Measurements from ENCODE around the gene PGAP1. TPM values are rescaled to one million over a fixed set of nuclear protein-coding genes. Genes with fewer than 3 reads are reported as not detected.

PGAP1 gene
- total and polyA plus RNA-seq, 10 of the 15 experiments (the other 5 are each of a cell fraction or from before 2014, with no cell fraction given), result 0.75 to 4.7 (median 3.0) TPM

- BruUV-seq (replicated peaks), result no TSS peak
Measured at GRCh38 chr2:196840171-196840570, 86.3 kb downstream of the PGAP1 start.

GRCh38 chr2:196839574-196839973 is 86.9 kb downstream of the PGAP1 start:
- no peaks in the 10 kb centered on the region; a peak in 1 of 4 replicates for H3K36me3 ChIP-seq (ENCODE audit: control insufficient read depth in 2 of 2, insufficient read depth in 2 of 2, low read length in 1 of 2)
- FAIRE-seq (no peak), DNase-seq (ENCODE audit: low read depth, low spot score) (no peak), ATAC-seq (no peak)
- no peaks in the 10 kb centered on the region for H4K20me1 ChIP-seq (ENCODE audit: control insufficient read depth, insufficient read depth)
- H3K9ac ChIP-seq (ENCODE audit: control insufficient read depth, insufficient read depth, low read length), result no peak overlapping the region
- no peak overlapping the region for H3K27ac ChIP-seq (ENCODE audit: control insufficient read depth, insufficient read depth)
- H3K79me2 ChIP-seq (ENCODE audit: control insufficient read depth, insufficient read depth, low read length), result no peaks in the 10 kb centered on the region
- 96% methylated on average over 2 of the region's 2 CpGs for WGBS (ENCODE audit: insufficient coverage, insufficient replicate concordance, low lambda C conversion rate, missing lambda C conversion rate)
- H3K4me1 ChIP-seq (ENCODE audit: control insufficient read depth, insufficient read depth, low read length), result no peaks in the 10 kb centered on the region
- ChIA-PET RAD21 (ENCODE audit: unreplicated experiment) (no interaction called here), POLR2A (no interaction called here), CTCF (no interaction called here), SMC1A (ENCODE audit: uncharacterized antibody, unreplicated experiment) (interaction anchor here (0.8 kb wide), 1 partner anchor 100 kb away, joined by 3 read pairs; no protein-coding TSS in a partner anchor)
- BruUV-seq (replicated peaks), result no TSS peak
- H3K4me3 ChIP-seq, result no peak overlapping the region
- H3K9me3 ChIP-seq (replicated peaks; ENCODE audit: control insufficient read depth, insufficient read depth, low read length), result no peaks in the 10 kb centered on the region
- intact Hi-C loops (cut with micrococcal nuclease; ENCODE audit: unreplicated experiment) (no loop called here), in situ Hi-C loops (cut with MboI) (no loop called here)
- H2AFZ ChIP-seq (ENCODE audit: control insufficient read depth, low read depth, low read length), result no peak overlapping the region
- H3K4me2 ChIP-seq (ENCODE audit: control insufficient read depth, insufficient read depth), result no peak overlapping the region
- no peak for TF ChIP-seq SREBF1 (IDR thresholded peaks at IDR 0.05; ENCODE audit: low read length)
- no peak for TF ChIP-seq ZBTB11 (CRISPR knock-in tag; IDR thresholded peaks at IDR 0.05)
- TF ChIP-seq FOS (IDR thresholded peaks at IDR 0.05; ENCODE audit: borderline replicate concordance, extremely low read depth, insufficient read length), result no peak
- TF ChIP-seq SUZ12 (IDR thresholded peaks at IDR 0.05; ENCODE audit: unreplicated experiment), result no peak
- no peak for TF ChIP-seq ATF2 (IDR thresholded peaks at IDR 0.05; ENCODE audit: low read length)
- TF ChIP-seq YY1 (IDR thresholded peaks at IDR 0.05; ENCODE audit: low read depth, low read length), result no peak
- H3K27me3 ChIP-seq (replicated peaks in 1 of 2; ENCODE audit: control insufficient read depth in 2 of 2, insufficient read depth in 2 of 2, low read length in 1 of 2), result no peaks in the 10 kb centered on the region

More at GRCh38 chr2:196840171-196840570, 86.3 kb downstream of the PGAP1 start:
- RAD21 ChIA-PET (ENCODE audit: unreplicated experiment), result no interaction called here
- H4K20me1 ChIP-seq (ENCODE audit: control insufficient read depth, insufficient read depth), result no peaks in the 10 kb centered on the region
- H3K27me3 ChIP-seq (replicated peaks in 1 of 2; ENCODE audit: control insufficient read depth in 2 of 2, insufficient read depth in 2 of 2, low read length in 1 of 2), result no peaks in the 10 kb centered on the region
- SMC1A ChIA-PET (ENCODE audit: uncharacterized antibody, unreplicated experiment), result interaction anchor here (0.8 kb wide), 1 partner anchor 101 kb away, joined by 3 read pairs; no protein-coding TSS in a partner anchor
- no peaks in the 10 kb centered on the region; a peak in 1 of 4 replicates for H3K36me3 ChIP-seq (ENCODE audit: control insufficient read depth in 2 of 2, insufficient read depth in 2 of 2, low read length in 1 of 2)
- H3K27ac ChIP-seq (ENCODE audit: control insufficient read depth, insufficient read depth), result no peak overlapping the region
- no peak overlapping the region for H3K9ac ChIP-seq (ENCODE audit: control insufficient read depth, insufficient read depth, low read length)
- intact Hi-C loops (cut with micrococcal nuclease; ENCODE audit: unreplicated experiment), result no loop called here
- TF ChIP-seq RAD51 (IDR thresholded peaks at IDR 0.05), result no peak
- TF ChIP-seq EZH2 (IDR thresholded peaks at IDR 0.05; ENCODE audit: borderline replicate concordance, control insufficient read depth, low read depth, low read length), result no peak
- TF ChIP-seq KDM1A (IDR thresholded peaks at IDR 0.05; ENCODE audit: borderline replicate concordance), result no peak
- in situ Hi-C loops (cut with MboI), result no loop called here
- H3K4me2 ChIP-seq (ENCODE audit: control insufficient read depth, insufficient read depth), result no peak overlapping the region
- DNase-seq (ENCODE audit: low read depth, low spot score) (no peak), FAIRE-seq (no peak), ATAC-seq (no peak)
- H3K4me3 ChIP-seq, result no peak overlapping the region
- no peaks in the 10 kb centered on the region for H3K4me1 ChIP-seq (ENCODE audit: control insufficient read depth, insufficient read depth, low read length)
- no peak overlapping the region for H2AFZ ChIP-seq (ENCODE audit: control insufficient read depth, low read depth, low read length)
- no peaks in the 10 kb centered on the region for H3K79me2 ChIP-seq (ENCODE audit: control insufficient read depth, insufficient read depth, low read length)
- no peaks in the 10 kb centered on the region for H3K9me3 ChIP-seq (replicated peaks; ENCODE audit: control insufficient read depth, insufficient read depth, low read length)
- CTCF ChIA-PET, result no interaction called here
- WGBS (ENCODE audit: insufficient coverage, insufficient replicate concordance, low lambda C conversion rate, missing lambda C conversion rate), result 98% methylated on average over 2 of the region's 2 CpGs
- POLR2A ChIA-PET, result no interaction called here

Data from GM12878 (cell line).